HepG2 (cell line): ENCODE measurements around the gene SLC19A3. TPM values are rescaled to one million over a fixed set of nuclear protein-coding genes. Genes with fewer than 3 reads are reported as not detected.

Experiments used
- ATAC-seq: fragments of 200-7000 bp; cut with Tn5 transposase; 3 replicates; pipeline ENCODE4 v1.9.1; 2020; ENCODE audit warnings: mild to moderate bottlenecking, moderate library complexity
- BruUV-seq: library from RNA; stranded (reverse); fragments of 400-500 nt; replicated peaks from 2 replicates; lab custom pipeline; 2021; lab: Mats Ljungman, UMichigan
- CTCF ChIA-PET: fragments of 300-600 bp; formaldehyde crosslinking; extraction: SDS; loops from one replicate; lab custom pipeline; 2021; ENCODE audit warnings: low total read pairs, inconsistent platforms, low intra/inter-chr PET ratio; lab: Yijun Ruan, JAX
- POLR2A ChIA-PET: fragments of 350-600 bp; sonication (Branson Sonifier 250); formaldehyde crosslinking; loops from one replicate; lab custom pipeline; 2020; ENCODE audit warnings: antibody characterized with exemption, inconsistent platforms; lab: Yijun Ruan, JAX
- DNase-seq: peaks from one replicate; pipeline ENCODE4 v3.0.0-alpha.2; 2015; ENCODE audit warnings: low spot score
- FAIRE-seq: peaks from 3 replicates; lab custom pipeline; 2011; peaks lifted over from hg19 to GRCh38; lab: Jason Lieb, UNC
- H2AFZ ChIP-seq: one replicate; pipeline ENCODE4 v1.6.1; 2011; ENCODE audit warnings: low read length, inconsistent platforms
- H3K27ac ChIP-seq: fragments of 300-600 bp; 3 replicates; pipeline ENCODE4 v1.8.0; 2011; ENCODE audit warnings: mixed run types, mild to moderate bottlenecking, mixed read lengths, low read length, inconsistent platforms; ENCODE audit not compliant: insufficient read depth; ENCODE audit errors: extremely low read length
- H3K27me3 ChIP-seq, 2 experiments: fragments of 200-600 bp in 1 of 2; 2 replicates in 1 of 2; 3 replicates in 1 of 2; pipeline versions ENCODE4 v1.6.0 to v1.8.0; 2011; ENCODE audit warnings: low read length in 2 of 2, mild to moderate bottlenecking in 2 of 2, moderate library complexity in 2 of 2, inconsistent platforms in 1 of 2; ENCODE audit not compliant: insufficient read depth in 2 of 2, control insufficient read depth in 1 of 2
- H3K36me3 ChIP-seq, 2 experiments: fragments of 200-600 bp in 1 of 2; replicated peaks in 1 of 2; 2 replicates in 1 of 2; 3 replicates in 1 of 2; pipeline versions ENCODE4 v1.5.1 to v1.8.0; 2011; ENCODE audit warnings: low read length in 2 of 2, inconsistent platforms in 1 of 2; ENCODE audit not compliant: insufficient read depth in 2 of 2, control insufficient read depth in 1 of 2
- H3K4me1 ChIP-seq: 2 replicates; pipeline ENCODE4 v1.5.1; 2012; ENCODE audit warnings: low read length, inconsistent platforms; ENCODE audit not compliant: insufficient read depth
- H3K4me2 ChIP-seq: 2 replicates; pipeline ENCODE4 v1.6.0; 2011; ENCODE audit warnings: low read depth, low read length, inconsistent platforms
- H3K4me3 ChIP-seq, 3 experiments: fragments of 200-600 bp in 1 of 3; sonication (generic), shearing (Covaris generic) in 1 of 3; replicated peaks in 1 of 3; 2 replicates each; pipeline ENCODE4 v1.5.1; 2011 to 2016; ENCODE audit warnings: low read length in 3 of 3, inconsistent platforms in 2 of 3, low read depth in 2 of 3, mild to moderate bottlenecking in 2 of 3, control low read depth in 1 of 3, mixed read lengths in 1 of 3; ENCODE audit not compliant: insufficient read depth in 1 of 3
- H3K79me2 ChIP-seq: one replicate; pipeline ENCODE4 v1.6.1; 2011; ENCODE audit warnings: low read length, inconsistent platforms; ENCODE audit not compliant: insufficient read depth
- H3K9ac ChIP-seq: 2 replicates; pipeline ENCODE4 v1.6.0; 2011; ENCODE audit warnings: mild to moderate bottlenecking, low read depth, low read length, inconsistent platforms; ENCODE audit not compliant: insufficient read depth
- H3K9me3 ChIP-seq: 2 replicates; pipeline ENCODE4 v1.5.1; 2012; ENCODE audit warnings: mild to moderate bottlenecking, low read length
- H4K20me1 ChIP-seq: 2 replicates; pipeline ENCODE4 v1.6.0; 2011; ENCODE audit warnings: inconsistent platforms, mild to moderate bottlenecking, low read length, moderate library complexity; ENCODE audit not compliant: insufficient read depth
- FIP1L1 ChIP-seq: fragments of 200-400 bp; formaldehyde crosslinking; IDR thresholded peaks from 2 replicates; pipeline ENCODE4 v1.6.1; 2018; ENCODE audit warnings: low read depth, mild to moderate bottlenecking, low read length, moderate library complexity, borderline replicate concordance; ENCODE audit not compliant: insufficient read depth
- GPN1 ChIP-seq: sonication (generic); formaldehyde crosslinking; IDR thresholded peaks from 2 replicates; pipeline ENCODE4 v1.5.1; 2020; ENCODE audit warnings: missing genetic modification reagents, borderline replicate concordance
- TCF7L2 ChIP-seq: IDR thresholded peaks from 2 replicates; pipeline ENCODE4 v1.6.1; 2011; ENCODE audit warnings: mild to moderate bottlenecking, low read depth, low read length, moderate library complexity
- TIGD3 ChIP-seq: sonication (generic); formaldehyde crosslinking; IDR thresholded peaks from 2 replicates; pipeline ENCODE4 v1.5.1; 2020; ENCODE audit warnings: mild to moderate bottlenecking, missing genetic modification reagents, borderline replicate concordance
- ZNF687 ChIP-seq: sonication (generic); formaldehyde crosslinking; IDR thresholded peaks from 2 replicates; pipeline ENCODE4 v1.5.1; 2020; ENCODE audit warnings: mild to moderate bottlenecking, missing genetic modification reagents, moderate library complexity
- WGBS: methylation state at CpG from one replicate; pipeline ENCODE4 v1.1.6; 2017; ENCODE audit warnings: low lambda C conversion rate; 5-methylcytosine and 5-hydroxymethylcytosine counted together
- in situ Hi-C: cut with HindIII; loops from 2 replicates; pipeline ENCODE4 v1.10.0; 2017; ENCODE audit warnings: low pct_unique_long_range_greater_than_20kb; ENCODE audit not compliant: extremely low pct_ligation_motif_present
- intact Hi-C: fragments of 100-400 bp; cut with micrococcal nuclease; formaldehyde crosslinking; loops from one replicate; pipeline ENCODE4 v1.10.0; 2022; ENCODE audit not compliant: unreplicated experiment
- polyA plus RNA-seq, 8 experiments: library from polyadenylated mRNA; depleted of rRNA in 3 of 8; stranded (reverse) in 7 of 8; unstranded in 1 of 8; fragments of >200 nt; fragmentation: Illumina TruSeq in 4 of 8; extraction: Trizol in 4 of 8; gene quantifications; 2 replicates each; pipeline versions ENCODE4 v1.2.1 to v1.2.3, GENCODE V29; 2011 to 2016; ENCODE audit warnings: low read depth in 4 of 8, missing spikeins in 1 of 8, mixed read lengths in 1 of 8; ENCODE audit not compliant: insufficient read depth in 1 of 8
- total RNA-seq, 5 experiments: library from RNA; depleted of rRNA; stranded (reverse); fragments of >200 nt; fragmentation: Illumina TruSeq; extraction: Trizol; gene quantifications; 2 replicates each; pipeline ENCODE4 v1.2.3, GENCODE V29; 2016; ENCODE audit warnings: low read depth in 1 of 5

SLC19A3 gene
- total and polyA plus RNA-seq, 2 of the 13 experiments (the other 11 are each of a cell fraction or from before 2014, with no cell fraction given), result 2.3 to 5.2 TPM

- DNase-seq (no peak), ATAC-seq (no peak), FAIRE-seq (no peak)
- in situ Hi-C loops (no loop called here), intact Hi-C loops (no loop called here)
- Histone ChIP-seq H3K27me3 (peaks cover 0 to 9% of the 10 kb centered on the region in 2 experiments; a peak in 2 of 5 replicates), H3K79me2 (no peaks in the 10 kb centered on the region), H4K20me1 (no peaks in the 10 kb centered on the region), H3K4me2 (no peak within 1 kb of the TSS), H3K27ac (no peak within 1 kb of the TSS), H3K9ac (no peak within 1 kb of the TSS), H3K4me1 (peaks cover 12% of the 10 kb centered on the region; the same call in 1 of the 2 replicates), H3K4me3 (no peak within 1 kb of the TSS), H3K36me3 (no peaks in the 10 kb centered on the region), H3K9me3 (no peaks in the 10 kb centered on the region), H2AFZ (no peak within 1 kb of the TSS)
- ChIA-PET POLR2A (no interaction called here), CTCF (no interaction called here)
- WGBS, result 67% methylated on average over 5 of the region's 9 CpGs
- no TSS peak for BruUV-seq
- TF ChIP-seq TIGD3 (CRISPR knock-in tag), result no peak
- TF ChIP-seq GPN1 (CRISPR knock-in tag), result no peak
- TF ChIP-seq TCF7L2, result no peak
- TF ChIP-seq ZNF687 (CRISPR knock-in tag), result 0 out of 2 replicates have a peak, but pooled peaks have one; percentile 6
- TF ChIP-seq FIP1L1, result no peak
Measured at GRCh38 chr2:227745594-227745993, 27.8 kb upstream of the SLC19A3 start, which contains the start of gene SCYGR8. TSS of gene SCYGR8 (plus strand) at chr2:227745894. CDS start at chr2:227745894, 0 bp downstream.
